HG02884 (cell line): ENCODE data around the gene ZDHHC11.
"Not testable (repeated sequence)": the region's sequence is repeated elsewhere in the genome, so short reads cannot be mapped to it uniquely, and the experiment has no call there.

ENCODE experiments used
- ATAC-seq: cut with Tn5 transposase; IDR thresholded peaks from one replicate; pipeline ENCODE4 v1.9.1; 2021; ENCODE audit warnings: mild to moderate bottlenecking, moderate library complexity; ENCODE audit not compliant: unreplicated experiment

The ZDHHC11 gene

DNA sequence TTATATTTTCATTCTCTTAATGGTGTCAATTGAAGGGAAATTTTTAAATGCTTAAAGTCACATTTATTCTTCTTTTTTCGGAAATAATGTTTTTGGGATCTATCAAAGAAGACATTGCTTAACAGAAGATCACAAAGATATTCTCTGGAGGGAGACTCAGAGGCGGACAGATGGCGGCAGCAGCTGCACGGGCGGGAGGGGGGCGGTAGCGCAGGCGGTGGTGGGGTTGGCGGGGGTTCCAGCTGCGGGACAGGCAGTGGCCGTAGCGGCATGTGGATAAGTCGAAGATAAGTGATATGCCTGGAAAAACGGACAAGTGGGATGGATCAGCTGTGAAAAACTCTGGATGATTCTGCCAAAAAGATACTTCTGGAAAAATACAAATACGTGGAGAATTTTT is 34.6 kb downstream of the ZDHHC11 start:
- ATAC-seq: no peak

DNA sequence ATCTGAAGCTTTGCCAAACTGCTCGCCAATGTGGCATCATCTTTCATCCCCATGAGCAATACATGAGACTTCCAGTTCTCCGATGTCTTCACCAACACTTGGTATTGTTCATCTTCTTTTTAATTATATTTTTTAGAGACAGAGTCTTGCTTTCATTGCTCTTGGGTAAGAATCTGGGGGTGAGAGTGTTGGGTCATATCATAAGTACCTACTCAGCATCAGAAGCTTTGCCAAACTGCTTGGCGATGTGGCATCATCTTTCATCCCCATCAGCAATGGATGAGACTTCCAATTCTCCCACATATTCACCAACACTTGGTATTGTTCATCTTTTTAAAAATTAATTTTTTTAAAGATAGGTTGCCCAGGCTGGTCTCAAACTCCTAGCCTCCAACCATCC is 35.3 kb downstream of the ZDHHC11 start:
- no peak for ATAC-seq

DNA sequence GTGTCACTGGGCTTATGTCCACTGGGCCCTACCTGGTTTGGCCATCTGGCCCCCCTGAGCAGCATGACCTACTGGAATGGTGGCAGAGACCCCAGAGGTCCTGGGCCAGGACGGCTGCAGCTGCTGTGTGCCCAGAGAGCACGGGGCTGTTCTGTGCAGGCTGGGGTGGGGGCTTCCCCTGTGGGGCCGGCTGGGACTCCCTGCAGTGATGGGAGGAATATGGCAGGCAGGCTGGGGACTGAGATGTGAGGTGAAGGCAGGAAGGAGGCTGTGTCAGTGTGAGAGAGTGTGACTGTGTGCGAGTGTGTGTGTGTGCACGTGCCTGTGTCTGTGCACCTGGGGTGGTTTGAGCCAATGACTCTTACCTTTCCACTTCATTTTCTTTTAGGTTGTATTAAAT is 37.2 kb downstream of the ZDHHC11 start:
- not testable (repeated sequence) for ATAC-seq

GRCh38 chr5:811384-811783 is 39.4 kb downstream of the ZDHHC11 start:
- not testable (repeated sequence) for ATAC-seq

GRCh38 chr5:807719-808514 is 42.9 kb downstream of the ZDHHC11 start:
- not testable (repeated sequence) for ATAC-seq

GRCh38 chr5:801472-801871 is 49.3 kb downstream of the ZDHHC11 start:
- no peak for ATAC-seq

DNA sequence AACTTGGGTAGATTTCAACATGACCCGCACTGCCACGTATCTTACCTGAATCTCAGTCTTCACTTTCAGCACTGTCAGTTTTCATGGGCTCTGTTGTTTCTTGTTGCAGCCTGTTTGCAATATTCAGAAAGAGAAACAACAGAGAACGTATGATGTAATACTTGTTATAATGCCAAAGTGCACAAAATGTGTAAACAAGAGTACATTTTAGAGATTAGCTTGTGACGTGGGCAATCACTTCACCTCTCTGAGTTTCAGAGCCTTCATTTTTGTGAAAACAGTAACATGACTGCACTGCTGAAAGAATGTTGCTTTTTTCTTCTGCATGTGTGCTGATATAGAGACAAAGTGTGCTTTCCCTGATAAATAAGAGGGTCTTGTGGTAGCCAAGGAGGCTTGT is 49.7 kb downstream of the ZDHHC11 start:
- ATAC-seq: not testable (repeated sequence)

DNA sequence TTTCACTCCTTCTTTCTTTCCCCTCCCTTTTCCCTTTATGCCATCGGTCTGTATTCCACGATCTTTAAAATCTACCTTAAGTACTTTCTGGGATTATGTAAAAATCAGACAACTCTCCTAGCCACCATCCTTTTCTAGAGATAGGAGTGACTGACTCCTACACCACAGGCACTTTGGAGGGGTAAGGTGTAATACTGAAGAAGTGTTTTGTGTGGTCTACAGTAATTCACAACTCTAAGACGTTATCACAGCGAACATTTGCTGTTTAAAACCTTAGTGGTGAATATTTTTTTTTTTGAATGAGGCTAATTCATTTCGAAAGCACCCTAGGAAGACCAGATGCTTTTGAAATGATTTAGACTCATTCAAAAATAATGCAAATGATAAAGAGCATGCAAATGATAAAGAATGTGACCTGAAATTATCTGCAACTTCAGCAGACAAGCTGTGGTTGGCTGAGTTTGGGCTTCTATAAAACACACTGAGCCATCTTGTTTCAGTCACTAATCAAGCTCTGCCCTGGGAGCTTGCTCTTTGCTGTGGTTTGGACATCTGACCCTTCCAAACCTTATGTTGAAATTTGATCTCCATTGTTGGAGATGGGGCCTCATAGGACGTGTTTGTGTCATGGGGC is 52.2 kb downstream of the ZDHHC11 start:
- ATAC-seq: not testable (repeated sequence)

DNA sequence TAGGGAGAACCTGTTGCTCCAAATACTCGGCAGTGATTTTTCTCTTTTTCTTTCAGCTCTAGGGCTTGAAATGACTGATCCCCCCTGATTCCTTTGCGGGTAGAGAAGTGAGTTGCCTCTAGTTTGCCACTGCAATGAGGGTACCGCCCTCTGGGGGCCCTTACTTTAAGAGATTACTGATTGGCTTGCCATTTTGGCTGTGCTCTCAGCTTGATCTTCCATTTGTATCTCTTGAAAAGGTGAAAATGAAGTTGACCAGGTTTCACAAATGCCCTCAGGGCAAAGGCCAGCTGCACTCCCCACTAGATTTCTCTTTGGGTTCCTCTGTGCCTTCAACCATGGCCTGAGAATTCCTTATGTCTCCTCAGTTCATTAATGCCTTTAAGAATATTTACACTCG is 52.8 kb downstream of the ZDHHC11 start:
- ATAC-seq: not testable (repeated sequence)

- ATAC-seq: not testable (repeated sequence)
Measured at GRCh38 chr5:795873-796272, 54.9 kb downstream of the ZDHHC11 start.

DNA sequence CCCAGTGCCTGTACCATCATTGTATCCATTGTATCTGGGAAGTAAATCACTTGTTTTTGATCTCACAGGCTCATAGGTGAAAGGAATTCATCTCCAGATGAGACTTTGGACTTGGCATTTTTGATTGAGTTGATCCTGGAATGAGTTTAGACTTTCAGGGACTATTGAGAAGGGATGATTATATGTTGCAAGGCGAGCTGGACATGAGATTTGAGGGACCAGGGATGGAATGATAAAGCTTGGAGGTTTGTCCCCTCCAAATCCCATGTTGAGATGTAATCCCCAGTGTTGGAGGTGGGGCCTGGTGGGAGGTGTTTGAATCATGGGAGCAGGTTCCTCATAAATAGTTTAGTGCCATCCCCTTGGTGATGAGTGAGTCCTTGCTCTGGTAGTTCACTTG is 55.8 kb downstream of the ZDHHC11 start:
- ATAC-seq: not testable (repeated sequence)

DNA sequence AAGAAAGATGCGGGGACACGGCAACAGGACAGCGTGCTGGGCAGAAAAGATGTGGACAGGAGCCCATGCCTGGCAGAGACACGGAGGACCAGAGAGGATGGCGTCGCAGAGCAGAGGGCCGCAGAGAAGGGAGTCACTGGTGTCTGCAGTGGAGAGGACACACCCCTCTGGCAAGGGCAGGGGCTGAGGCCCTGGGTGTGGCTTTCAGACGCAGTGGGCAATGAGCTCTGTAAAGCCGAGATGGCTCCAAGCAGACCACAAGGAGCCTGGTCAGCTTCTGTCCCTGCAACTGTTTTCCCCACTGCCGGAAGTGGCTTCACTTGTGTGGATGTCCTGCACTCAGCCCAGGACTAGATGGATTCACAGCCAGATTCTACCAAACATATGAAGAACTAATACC is 62.1 kb downstream of the ZDHHC11 start:
- not testable (repeated sequence) for ATAC-seq

DNA sequence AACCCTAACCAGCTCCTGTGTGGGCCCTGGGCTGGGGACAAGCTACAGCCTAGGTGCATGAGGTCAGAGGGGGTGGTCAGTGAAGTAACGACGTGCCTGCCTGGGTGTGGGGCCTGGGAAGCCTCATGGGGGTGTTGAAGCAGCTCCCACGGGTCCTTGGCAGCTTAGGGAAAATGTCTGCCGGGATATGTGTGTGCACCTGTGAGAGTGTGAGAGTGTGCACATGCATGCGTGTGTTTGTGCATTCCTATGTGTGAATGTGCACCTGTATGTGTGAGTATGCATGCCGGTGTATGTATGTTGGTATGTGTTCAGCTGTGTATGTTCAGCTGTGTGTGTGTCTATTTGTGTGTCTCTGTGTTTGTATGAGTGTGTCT is 62.9 kb downstream of the ZDHHC11 start:
- not testable (repeated sequence) for ATAC-seq

- not testable (repeated sequence) for ATAC-seq
Measured at GRCh38 chr5:787224-787856, 63.4 kb downstream of the ZDHHC11 start.

- ATAC-seq: peak; percentile 20
Measured at GRCh38 chr5:785181-785705, 65.5 kb downstream of the ZDHHC11 start.

GRCh38 chr5:784428-785177 is 66.2 kb downstream of the ZDHHC11 start, which contains the start of gene ZDHHC11B:
Gene ZDHHC11B (minus strand): TSS chr5:784729. CDS start chr5:766919, 17,810 bp downstream.
- ATAC-seq: peak; percentile 65

DNA sequence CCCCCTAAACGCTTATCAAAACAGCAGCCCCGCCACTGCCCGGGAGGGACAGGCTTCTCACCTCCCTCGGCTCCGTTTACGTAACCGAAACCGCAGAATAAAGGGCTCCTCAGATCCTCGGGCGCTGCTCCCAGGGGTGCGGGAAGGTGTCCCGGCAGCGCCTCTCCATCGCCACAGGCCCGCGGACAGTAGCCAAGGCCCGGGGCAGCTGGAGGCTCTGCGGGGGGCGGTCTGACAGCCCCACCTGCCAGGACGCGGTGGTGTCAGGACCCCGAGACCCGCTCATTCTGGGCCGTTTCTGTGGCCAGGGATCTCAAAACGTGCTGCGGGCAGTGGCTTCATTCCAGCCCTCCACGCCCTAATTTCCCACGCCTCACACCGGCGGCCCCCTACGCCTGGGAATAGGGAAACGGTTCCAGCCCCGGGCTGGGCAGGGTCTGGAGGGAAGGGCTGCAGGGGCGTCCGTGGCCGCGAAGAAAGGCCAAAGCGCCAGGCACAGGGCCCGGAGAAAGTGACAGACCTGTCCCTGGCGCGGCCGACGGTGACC is 66.8 kb downstream of the ZDHHC11 start:
- not testable (repeated sequence) for ATAC-seq

- not testable (repeated sequence) for ATAC-seq
Measured at GRCh38 chr5:783049-783802, 67.6 kb downstream of the ZDHHC11 start.

GRCh38 chr5:782356-782755 is 68.4 kb downstream of the ZDHHC11 start:
- not testable (repeated sequence) for ATAC-seq

GRCh38 chr5:780571-780970 is 70.2 kb downstream of the ZDHHC11 start:
- not testable (repeated sequence) for ATAC-seq
